Vagina (tissue), 2 donors: ENCODE measurements around the gene ZNF488.

ENCODE experiments used
- CTCF ChIP-seq, 3 experiments: fragments of 450-650 bp in 2 of 3; fragments of 200-600 bp in 1 of 3; sonication (generic) in 1 of 3; IDR thresholded peaks; one replicate each; pipeline ENCODE4 v1.5.1; 2017 to 2019; ENCODE audit warnings: antibody characterized with exemption in 3 of 3, mild to moderate bottlenecking in 2 of 3, moderate library complexity in 2 of 3
- POLR2A ChIP-seq, 2 donors: fragments of 450-650 bp; IDR thresholded peaks; one replicate each; pipeline ENCODE4 v1.6.1; 2017; ENCODE audit warnings: antibody characterized with exemption in 2 of 2, mild to moderate bottlenecking in 2 of 2, moderate library complexity in 2 of 2
- POLR2AphosphoS5 ChIP-seq, 2 donors: sonication (generic); formaldehyde crosslinking; IDR thresholded peaks; one replicate each; pipeline ENCODE4 v1.9.0; 2017; ENCODE audit warnings: antibody characterized with exemption in 2 of 2, mild to moderate bottlenecking in 2 of 2, low read depth in 1 of 2; ENCODE audit not compliant: insufficient read depth in 1 of 2

DNA sequence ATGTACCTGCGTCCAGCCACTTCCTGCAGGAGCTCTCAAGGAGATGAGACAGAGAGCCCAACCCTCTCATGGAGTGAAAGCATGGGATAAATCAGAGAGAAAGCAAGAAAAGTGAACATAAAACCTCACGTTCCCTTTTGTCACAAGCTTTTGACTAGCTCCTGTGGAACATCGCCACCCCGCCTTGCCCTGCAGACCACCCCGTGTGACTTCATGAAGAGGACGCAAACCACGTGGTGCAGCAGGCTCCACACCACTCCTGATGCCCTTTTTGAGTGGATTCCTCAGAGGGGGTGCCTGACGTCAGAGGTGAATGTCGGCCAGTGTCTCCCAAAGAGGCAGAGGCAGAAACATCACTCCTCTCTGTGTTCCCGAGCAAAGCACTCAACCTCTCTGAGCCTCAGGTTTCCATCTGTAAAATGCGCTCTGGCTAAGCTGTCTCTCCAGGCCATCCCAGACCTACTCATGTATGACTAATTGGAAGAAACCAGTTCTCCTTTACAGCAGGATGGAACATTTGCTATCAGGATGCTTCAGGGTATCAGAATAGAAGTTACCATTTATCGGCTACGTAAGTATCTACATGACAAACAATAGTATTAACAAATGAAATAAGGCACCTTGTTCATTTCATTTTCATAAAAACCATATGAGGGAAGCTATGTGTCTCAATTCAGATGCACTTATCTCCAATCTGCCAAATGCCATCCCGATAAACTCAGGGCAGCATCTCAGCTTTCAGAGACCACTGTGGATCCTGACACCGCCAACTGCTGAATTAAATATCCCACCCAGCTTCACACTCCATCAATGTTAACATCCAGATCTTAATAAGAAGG is 5.3 kb downstream of the ZNF488 start:
- TF ChIP-seq CTCF (IDR thresholded peaks at IDR 0.05) (no peak), POLR2A (IDR thresholded peaks at IDR 0.05) (no peak), POLR2AphosphoS5 (IDR thresholded peaks at IDR 0.05; ENCODE audit: insufficient read depth in 1 of 2, low read depth in 1 of 2) (no peak)
